Renal pelvis (tissue), 12 donors: ENCODE results near the gene PRC1. TPM values are rescaled to one million over a fixed set of nuclear protein-coding genes. Genes with fewer than 3 reads are reported as not detected.
"Not testable (repeated sequence)": the region's sequence is repeated elsewhere in the genome, so short reads cannot be mapped to it uniquely, and the experiment has no call there.

Source experiments
- DNase-seq: peaks from one replicate; pipeline ENCODE4 v3.0.0-alpha.2; 2013
- long read RNA-seq, 16 experiments: transcript quantifications; one replicate each; lab custom pipeline, GENCODE V29; 2026
- polyA plus RNA-seq, 3 donors: library from polyadenylated mRNA; unstranded; fragments of 120-200 nt; gene quantifications; one replicate each; pipeline ENCODE4 v1.2.1, GENCODE V29; 2013; ENCODE audit not compliant: insufficient read length in 3 of 3

Gene PRC1
- 10 to 100 TPM; 66.9 to 84.0 (median 77.9) TPM for polyA plus RNA-seq
- long read RNA-seq, donor 1, full-length matches to known transcripts = 3 of 9 reads
- long read RNA-seq, donor 1, partial matches to known transcripts = 6 of 9 reads
- long read RNA-seq, donor 1, other reads (novel, unspliced or antisense) = 0 of 9 reads
- long read RNA-seq, donor 2, full-length matches to known transcripts = 4 of 4 reads
- long read RNA-seq, donor 2, partial matches to known transcripts = 0 of 4 reads
- long read RNA-seq, donor 2, other reads (novel, unspliced or antisense) = 0 of 4 reads
- long read RNA-seq, donor 3, full-length matches to known transcripts = 1 of 1 reads
- long read RNA-seq, donor 3, partial matches to known transcripts = 0 of 1 reads
- long read RNA-seq, donor 3, other reads (novel, unspliced or antisense) = 0 of 1 reads
- long read RNA-seq, donor 4, full-length matches to known transcripts = 2 of 2 reads
- long read RNA-seq, donor 4, partial matches to known transcripts = 0 of 2 reads
- long read RNA-seq, donor 4, other reads (novel, unspliced or antisense) = 0 of 2 reads
- long read RNA-seq, donor 5, partial matches to known transcripts = 12 of 14 reads
- long read RNA-seq, donor 5, other reads (novel, unspliced or antisense) = 0 of 14 reads
- long read RNA-seq, donor 6, full-length matches to known transcripts = 3 of 3 reads
- long read RNA-seq, donor 6, partial matches to known transcripts = 0 of 3 reads
- long read RNA-seq, donor 6, other reads (novel, unspliced or antisense) = 0 of 3 reads
- long read RNA-seq, donor 7, full-length matches to known transcripts = 3 of 14 reads
- long read RNA-seq, donor 7, partial matches to known transcripts = 11 of 14 reads
- long read RNA-seq, donor 7, other reads (novel, unspliced or antisense) = 0 of 14 reads
- long read RNA-seq, donor 8, full-length matches to known transcripts = 1 of 1 reads
- long read RNA-seq, donor 8, partial matches to known transcripts = 0 of 1 reads
- long read RNA-seq, donor 8, other reads (novel, unspliced or antisense) = 0 of 1 reads
- long read RNA-seq, donor 9, full-length matches to known transcripts = 3 of 3 reads
- long read RNA-seq, donor 9, partial matches to known transcripts = 0 of 3 reads
- long read RNA-seq, donor 9, other reads (novel, unspliced or antisense) = 0 of 3 reads
- long read RNA-seq, donor 10, partial matches to known transcripts = 7 of 7 reads
- long read RNA-seq, donor 10, other reads (novel, unspliced or antisense) = 0 of 7 reads
- long read RNA-seq, donor 11, partial matches to known transcripts = 5 of 6 reads
- long read RNA-seq, donor 11, other reads (novel, unspliced or antisense) = 0 of 6 reads
- long read RNA-seq, donor 12, full-length matches to known transcripts = 3 of 11 reads
- long read RNA-seq, donor 12, partial matches to known transcripts = 8 of 11 reads
- long read RNA-seq, donor 12, other reads (novel, unspliced or antisense) = 0 of 11 reads
- long read RNA-seq, donor 13, full-length matches to known transcripts = 3 of 25 reads
- long read RNA-seq, donor 13, partial matches to known transcripts = 22 of 25 reads
- long read RNA-seq, donor 13, other reads (novel, unspliced or antisense) = 0 of 25 reads
- long read RNA-seq, donor 14 = 0 reads
- long read RNA-seq, donor 15 = 0 reads
- long read RNA-seq, donor 16 = 0 reads

- DNase-seq = peak; percentile 98
Measured at GRCh38 chr15:90994417-90995311, at the start of gene PRC1. Gene PRC1, minus strand, starts transcription at chr15:90994535. Its CDS starts 118 bp downstream, at chr15:90994417.

- DNase-seq = no peak
Measured at GRCh38 chr15:91043202-91043874, 49.0 kb upstream of the PRC1 start.

- DNase-seq = no peak
Measured at GRCh38 chr15:91040856-91041255, 46.5 kb upstream of the PRC1 start.

- DNase-seq = no peak
Measured at GRCh38 chr15:91039996-91040395, 45.7 kb upstream of the PRC1 start.

GRCh38 chr15:91032919-91033803 lies 38.8 kb upstream of the PRC1 start:
- DNase-seq = peak; percentile 46

GRCh38 chr15:91031796-91032195 lies 37.5 kb upstream of the PRC1 start:
- DNase-seq = no peak

GRCh38 chr15:91027677-91028076 lies 33.3 kb upstream of the PRC1 start:
- DNase-seq = no peak

GRCh38 chr15:91023720-91024119 lies 29.4 kb upstream of the PRC1 start:
- DNase-seq = no peak

GRCh38 chr15:91022832-91023129 lies 28.4 kb upstream of the PRC1 start:
- DNase-seq = no peak

GRCh38 chr15:91022075-91022831 lies 27.9 kb upstream of the PRC1 start, which contains the start of gene VPS33B:
Gene VPS33B, minus strand, starts transcription at chr15:91022594. Its CDS starts 345 bp downstream, at chr15:91022249.
- peak; percentile 92 for DNase-seq

GRCh38 chr15:91021516-91022074 lies 27.3 kb upstream of the PRC1 start:
- peak; percentile 8 for DNase-seq

- no peak for DNase-seq
Measured at GRCh38 chr15:91018158-91018557, 23.8 kb upstream of the PRC1 start.

GRCh38 chr15:91017716-91018115 lies 23.4 kb upstream of the PRC1 start:
- no peak for DNase-seq

- DNase-seq = not testable (repeated sequence)
Measured at GRCh38 chr15:91013701-91014100, 19.4 kb upstream of the PRC1 start.

GRCh38 chr15:91007266-91007665 lies 12.9 kb upstream of the PRC1 start:
- DNase-seq = no peak

- DNase-seq = no peak
Measured at GRCh38 chr15:91001209-91001608, 6.9 kb upstream of the PRC1 start.

GRCh38 chr15:90998737-90999136 lies 4.4 kb upstream of the PRC1 start:
- no peak for DNase-seq
